Fibroblast of lung (primary cell): Measurements from ENCODE around the gene STON1. TPM values are rescaled to one million over a fixed set of nuclear protein-coding genes. Genes with fewer than 3 reads are reported as not detected.
A peak's percentile ranks its signal among the peaks of the same experiment; 100 is the strongest.

ENCODE experiments used
- DNase-seq, 2 donors: peaks; one replicate each; pipeline versions ENCODE4 v3.0.0 to v3.0.0-alpha.2; 2010; ENCODE audit warnings: low read depth in 2 of 2
- H2AFZ ChIP-seq: 2 replicates; pipeline ENCODE4 v1.5.1; 2012; ENCODE audit warnings: low read length, control low read depth, inconsistent platforms
- H3K27ac ChIP-seq: 2 replicates; pipeline ENCODE4 v1.5.1; 2011; ENCODE audit warnings: low read length, control low read depth; ENCODE audit not compliant: insufficient read depth
- H3K27me3 ChIP-seq: 2 replicates; pipeline ENCODE4 v1.5.1; 2011; ENCODE audit warnings: mild to moderate bottlenecking, low read length; ENCODE audit not compliant: control insufficient read depth, insufficient read depth
- H3K36me3 ChIP-seq: 2 replicates; pipeline ENCODE4 v1.5.1; 2011; ENCODE audit warnings: low read length; ENCODE audit not compliant: control insufficient read depth, insufficient read depth
- H3K4me1 ChIP-seq: 2 replicates; pipeline ENCODE4 v1.5.1; 2011; ENCODE audit warnings: low read length; ENCODE audit not compliant: control insufficient read depth, insufficient read depth; ENCODE audit errors: extremely low read depth
- H3K4me2 ChIP-seq: 2 replicates; pipeline ENCODE4 v1.5.1; 2011; ENCODE audit warnings: low read length, control low read depth; ENCODE audit not compliant: insufficient read depth; ENCODE audit errors: extremely low read depth
- H3K4me3 ChIP-seq, 4 experiments: fragments of 200-600 bp in 1 of 4; sonication (generic) in 1 of 4; replicated peaks in 1 of 4; 2 replicates each; pipeline ENCODE4 v1.5.1; 2011 to 2016; ENCODE audit warnings: low read length in 4 of 4, low read depth in 3 of 4, mild to moderate bottlenecking in 3 of 4, control low read depth in 2 of 4, inconsistent platforms in 1 of 4, mixed read lengths in 1 of 4; ENCODE audit not compliant: insufficient read depth in 1 of 4; ENCODE audit errors: control extremely low read depth in 1 of 4
- H3K79me2 ChIP-seq: 2 replicates; pipeline ENCODE4 v1.5.1; 2012; ENCODE audit warnings: mild to moderate bottlenecking, low read length, inconsistent platforms; ENCODE audit not compliant: control insufficient read depth, insufficient read depth
- H3K9ac ChIP-seq: 2 replicates; pipeline ENCODE4 v1.5.1; 2011; ENCODE audit warnings: mild to moderate bottlenecking, low read length, control low read depth; ENCODE audit not compliant: insufficient read depth
- H3K9me3 ChIP-seq: 2 replicates; pipeline ENCODE4 v1.5.1; 2012; ENCODE audit warnings: low read depth, low read length; ENCODE audit not compliant: control insufficient read depth, insufficient read depth
- H4K20me1 ChIP-seq: 2 replicates; pipeline ENCODE4 v1.5.1; 2011; ENCODE audit warnings: low read length; ENCODE audit not compliant: control insufficient read depth, insufficient read depth; ENCODE audit errors: extremely low read depth
- CTCF ChIP-seq, 2 donors: IDR thresholded peaks in 1 of 2; conservative IDR thresholded peaks in 1 of 2; 1 replicate in 1 of 2; 2 replicates in 1 of 2; pipeline ENCODE4 v1.5.1; 2011 to 2012; ENCODE audit warnings: low read length in 2 of 2, control low read depth in 1 of 2, inconsistent platforms in 1 of 2, low read depth in 1 of 2, mild to moderate bottlenecking in 1 of 2
- EZH2 ChIP-seq: IDR thresholded peaks from 2 replicates; pipeline ENCODE4 v1.5.1; 2012; ENCODE audit warnings: low read length, control low read depth, mild to moderate bottlenecking; ENCODE audit errors: missing control alignments
- polyA plus RNA-seq, 2 donors: library from polyadenylated mRNA; depleted of rRNA in 1 of 2; stranded (reverse) in 1 of 2; unstranded in 1 of 2; fragments of >200 nt; gene quantifications; 2 replicates each; pipeline ENCODE4 v1.2.1, GENCODE V29; 2011 to 2012; ENCODE audit warnings: missing spikeins in 1 of 2
- total RNA-seq: library from RNA; depleted of rRNA; stranded (reverse); fragments of >200 nt; gene quantifications from 2 replicates; pipeline ENCODE4 v1.2.1, GENCODE V29; 2014

STON1 gene
- total and polyA plus RNA-seq, 2 donors (not counting 1 experiment from before 2014, with no cell fraction given) = 11.3 to 16.7 TPM

GRCh38 chr2:48529194-48529593 lies 760 bp upstream of the STON1 start:
- no peaks in the 10 kb centered on the region for H3K79me2 ChIP-seq
- no peaks in the 10 kb centered on the region for H3K4me1 ChIP-seq
- H3K4me2 ChIP-seq = no peak overlapping the region
- no peaks in the 10 kb centered on the region for H3K36me3 ChIP-seq
- H2AFZ ChIP-seq = no peak overlapping the region
- H3K9ac ChIP-seq = no peak overlapping the region
- H3K4me3 ChIP-seq = peak overlapping the region in 2 of 4 experiments; percentile 17 to 70
- H3K27me3 ChIP-seq = no peaks in the 10 kb centered on the region
- H3K9me3 ChIP-seq = no peaks in the 10 kb centered on the region
- no peaks in the 10 kb centered on the region for H4K20me1 ChIP-seq
- TF ChIP-seq EZH2 (no peak), CTCF (conservative IDR thresholded peaks at IDR 0.05 in 1 of 2, IDR thresholded peaks at IDR 0.05 in 1 of 2; ENCODE audit: low read depth in 1 of 2, low read length in 2 of 2) (no peak)
- no peak for DNase-seq
- H3K27ac ChIP-seq = no peak overlapping the region

- TF ChIP-seq CTCF (conservative IDR thresholded peaks at IDR 0.05 in 1 of 2, IDR thresholded peaks at IDR 0.05 in 1 of 2; ENCODE audit: low read depth in 1 of 2, low read length in 2 of 2) (no peak), EZH2 (no peak)
- Histone ChIP-seq H3K27me3 (no peaks in the 10 kb centered on the region), H3K27ac (no peak overlapping the region), H3K79me2 (no peaks in the 10 kb centered on the region), H3K4me3 (peak overlapping the region; percentile 43 to 87 (median 74)), H3K4me1 (no peaks in the 10 kb centered on the region), H2AFZ (peak overlapping the region; percentile 23), H3K36me3 (no peaks in the 10 kb centered on the region), H3K9me3 (no peaks in the 10 kb centered on the region), H3K9ac (no peak overlapping the region), H3K4me2 (peak overlapping the region; percentile 72), H4K20me1 (no peaks in the 10 kb centered on the region)
- DNase-seq = no peak
Observed at GRCh38 chr2:48529676-48530032, 300 bp upstream of the STON1 start.

GRCh38 chr2:48531141-48531648 lies 1.2 kb downstream of the STON1 start:
- H3K4me3 ChIP-seq = peak overlapping the region; percentile 70 to 87 (median 78)
- peak; percentile 62 to 85 for DNase-seq
- no peaks in the 10 kb centered on the region for H3K79me2 ChIP-seq
- H3K9ac ChIP-seq = no peak overlapping the region
- no peak for TF ChIP-seq EZH2
- no peak for TF ChIP-seq CTCF (conservative IDR thresholded peaks at IDR 0.05 in 1 of 2, IDR thresholded peaks at IDR 0.05 in 1 of 2; ENCODE audit: low read depth in 1 of 2, low read length in 2 of 2)
- H3K4me1 ChIP-seq = no peaks in the 10 kb centered on the region
- H3K9me3 ChIP-seq = no peaks in the 10 kb centered on the region
- no peaks in the 10 kb centered on the region for H3K36me3 ChIP-seq
- H4K20me1 ChIP-seq = no peaks in the 10 kb centered on the region
- no peak overlapping the region for H3K27ac ChIP-seq
- no peaks in the 10 kb centered on the region for H3K27me3 ChIP-seq
- H3K4me2 ChIP-seq = peak overlapping the region; percentile 69
- peak overlapping the region; percentile 33 for H2AFZ ChIP-seq
